Measurements from ENCODE around the gene MDH1B.

The MDH1B gene

DNA sequence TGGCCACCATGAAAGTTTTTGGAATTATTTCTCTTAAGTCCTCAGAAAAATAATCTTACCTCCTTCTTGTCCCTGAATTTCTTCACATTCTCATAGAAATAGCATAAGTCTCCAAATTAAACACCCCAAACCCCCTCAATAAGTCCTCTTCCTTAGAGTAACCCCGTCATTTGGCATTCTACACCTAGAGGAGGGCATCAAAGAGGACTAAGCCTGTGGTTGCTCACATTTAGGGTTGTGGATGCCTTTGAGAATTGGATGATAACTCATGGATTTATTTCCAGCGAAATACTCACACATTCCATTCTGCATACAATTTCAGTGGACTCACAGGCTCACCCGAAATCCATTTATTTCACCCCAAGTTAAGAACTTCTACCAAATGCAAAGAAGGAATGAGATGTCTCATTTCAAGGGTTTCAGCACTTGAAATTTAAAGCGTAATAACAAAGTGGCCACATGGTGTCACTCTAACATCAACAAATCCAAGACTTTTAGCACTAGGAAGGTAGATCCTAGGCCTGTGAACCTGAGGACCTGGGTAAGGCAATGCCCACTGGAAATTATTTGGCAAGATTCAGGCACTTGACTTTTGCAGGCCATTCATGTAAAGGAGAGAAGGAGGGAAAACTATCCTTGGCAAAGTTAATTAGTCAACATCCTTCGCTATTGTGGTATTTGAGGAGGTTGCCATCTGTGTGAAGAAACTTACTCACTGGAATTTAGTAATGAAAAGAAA is 71.6 kb downstream of the MDH1B start:
- DNase-seq, result no peak

DNA sequence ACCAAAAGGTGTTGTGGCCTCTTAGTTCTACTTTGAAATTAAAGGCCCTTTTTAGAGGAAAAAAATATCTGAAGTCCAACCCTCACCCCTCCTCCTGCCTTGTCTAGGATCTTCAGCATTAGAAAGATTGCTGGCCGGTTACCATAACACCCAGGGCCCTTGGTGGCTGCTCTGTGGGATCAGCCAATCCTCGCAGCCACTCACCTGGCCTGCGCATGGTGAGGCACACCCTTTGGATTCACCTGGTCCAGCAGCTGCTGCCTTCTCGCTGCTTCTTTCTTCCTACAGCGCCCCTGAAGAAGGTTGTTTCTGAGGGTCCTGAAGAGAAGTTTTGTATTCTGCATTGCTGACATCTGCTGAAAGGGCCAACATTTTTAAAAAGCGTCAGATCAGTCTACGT is 72.2 kb downstream of the MDH1B start:
- no peak for DNase-seq

DNA sequence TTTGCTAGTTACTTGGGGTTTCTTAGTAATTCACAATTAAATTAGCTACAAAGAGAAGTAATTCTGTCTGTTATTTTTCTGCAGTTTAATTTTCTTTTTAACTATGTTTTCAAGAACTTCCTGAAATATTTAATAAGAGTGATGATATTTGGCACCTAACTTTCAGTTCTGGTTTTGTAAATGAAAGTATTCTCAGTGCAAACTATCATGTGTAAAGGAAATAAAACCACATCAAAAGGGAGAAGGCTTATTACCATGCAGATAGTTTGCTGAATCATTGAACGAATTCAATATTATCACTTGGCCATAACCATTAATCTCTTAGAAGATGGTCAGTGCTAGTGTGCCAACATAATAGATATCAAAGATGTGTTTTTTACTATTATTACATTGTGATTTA is 76.1 kb downstream of the MDH1B start:
- no peak for DNase-seq

DNA sequence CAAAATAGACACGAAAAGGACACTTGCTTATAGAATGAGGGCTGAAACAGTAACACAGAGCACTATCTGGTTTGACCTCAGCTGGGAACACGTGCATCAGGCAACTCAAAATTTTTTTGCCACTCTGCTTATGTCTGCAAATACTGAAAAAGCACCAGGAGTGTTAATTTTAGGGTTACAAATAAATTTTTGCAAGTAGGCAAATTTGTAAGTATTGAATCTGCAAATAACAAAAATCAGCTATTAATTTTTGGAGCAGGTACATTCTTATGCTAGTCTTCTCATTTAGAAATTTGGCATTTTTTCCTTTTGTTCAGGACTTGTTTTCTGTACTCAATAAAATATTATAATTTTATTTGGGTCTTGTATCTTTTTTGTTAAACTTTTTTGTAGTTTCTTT is 76.7 kb downstream of the MDH1B start:
- no peak for DNase-seq

Data from right hindlimb (tissue), 1 donor.